Smooth muscle cell (in vitro differentiated cells): ENCODE data around the gene MBD4. TPM values are rescaled to one million over a fixed set of nuclear protein-coding genes. Genes with fewer than 3 reads are reported as not detected.

ENCODE experiments used
- DNase-seq: peaks from one replicate; lab custom pipeline; 2025; ENCODE audit not compliant: unreplicated experiment; lab: John Stamatoyannopoulos, UW
- H2AFZ ChIP-seq: fragments of 200-600 bp; sonication (generic); 2 replicates; pipeline ENCODE4 v1.6.0; 2016; ENCODE audit warnings: antibody characterized with exemption, low read depth, mild to moderate bottlenecking
- H3F3A ChIP-seq: fragments of 200-600 bp; sonication (generic); 2 replicates; pipeline ENCODE4 v1.6.0; 2017; ENCODE audit warnings: antibody characterized with exemption, low read depth
- H3K27ac ChIP-seq: fragments of 200-600 bp; sonication (generic); 2 replicates; pipeline ENCODE4 v1.5.1; 2016; ENCODE audit warnings: low read depth, mild to moderate bottlenecking
- H3K27me3 ChIP-seq: fragments of 200-600 bp; sonication (generic); 2 replicates; pipeline ENCODE4 v1.6.1; 2016; ENCODE audit warnings: low read depth, mild to moderate bottlenecking
- H3K36me3 ChIP-seq: fragments of 200-600 bp; sonication (generic); 2 replicates; pipeline ENCODE4 v1.5.1; 2016; ENCODE audit warnings: low read depth
- H3K4me1 ChIP-seq: fragments of 200-600 bp; sonication (generic); 2 replicates; pipeline ENCODE4 v1.5.1; 2016; ENCODE audit warnings: low read depth
- H3K4me2 ChIP-seq: fragments of 200-600 bp; sonication (generic); 2 replicates; pipeline ENCODE4 v1.6.0; 2016; ENCODE audit warnings: mild to moderate bottlenecking
- H3K4me3 ChIP-seq: fragments of 200-600 bp; sonication (generic); 2 replicates; pipeline ENCODE4 v1.5.1; 2016; ENCODE audit warnings: mild to moderate bottlenecking
- H3K79me2 ChIP-seq: fragments of 200-600 bp; sonication (generic); 2 replicates; pipeline ENCODE4 v1.6.0; 2016; ENCODE audit warnings: low read depth, mild to moderate bottlenecking
- H3K9ac ChIP-seq: fragments of 200-600 bp; sonication (generic); 2 replicates; pipeline ENCODE4 v1.6.0; 2016; ENCODE audit warnings: low read depth
- H3K9me3 ChIP-seq: fragments of 200-600 bp; sonication (generic); replicated peaks from 2 replicates; pipeline ENCODE4 v1.5.1; 2016; ENCODE audit warnings: low read depth
- H4K20me1 ChIP-seq: fragments of 200-600 bp; sonication (generic); 2 replicates; pipeline ENCODE4 v1.6.0; 2016; ENCODE audit warnings: low read depth
- CTCF ChIP-seq: fragments of 200-600 bp; sonication (generic); IDR thresholded peaks from 2 replicates; pipeline ENCODE4 v1.5.1; 2017; ENCODE audit warnings: borderline replicate concordance, mild to moderate bottlenecking, antibody characterized with exemption; ENCODE audit not compliant: insufficient read depth, poor library complexity, severe bottlenecking
- WGBS: methylation state at CpG from one replicate; pipeline ENCODE4 v1.1.7; 2016; ENCODE audit warnings: low lambda C conversion rate; 5-methylcytosine and 5-hydroxymethylcytosine counted together
- polyA plus RNA-seq: library from polyadenylated mRNA; unstranded; fragments of >200 nt; fragmentation: Nextera tagmentation; extraction: Ambion mirVana; gene quantifications from 2 replicates; pipeline ENCODE4 v1.2.1, GENCODE V29; 2016
- total RNA-seq: library from RNA; depleted of rRNA; stranded (reverse); fragments of >200 nt; gene quantifications from 2 replicates; pipeline ENCODE4 v1.2.3, GENCODE V29; 2014

MBD4 gene
- total and polyA plus RNA-seq, 2 experiments from 2014 or later = 23.1 to 26.5 TPM

- no peak overlapping the region for H3K4me3 ChIP-seq
- no peak overlapping the region for H3K4me2 ChIP-seq
- peaks cover 3% of the 10 kb centered on the region for H3F3A ChIP-seq
- H4K20me1 ChIP-seq = peaks cover 3% of the 10 kb centered on the region
- 81% methylated on average over 4 of the region's 4 CpGs for WGBS
- peak overlapping the region; percentile 78 for H3K27ac ChIP-seq
- peaks cover 8% of the 10 kb centered on the region for H3K4me1 ChIP-seq
- no peaks in the 10 kb centered on the region for H3K9me3 ChIP-seq
- H2AFZ ChIP-seq = no peak overlapping the region
- TF ChIP-seq CTCF = no peak
- H3K79me2 ChIP-seq = no peaks in the 10 kb centered on the region
- peaks cover 4% of the 10 kb centered on the region for H3K36me3 ChIP-seq
- no peaks in the 10 kb centered on the region for H3K27me3 ChIP-seq
- DNase-seq = no peak
- no peak overlapping the region for H3K9ac ChIP-seq
Measured at GRCh38 chr3:129429602-129430001, 10.1 kb downstream of the MBD4 start.

- no peak for TF ChIP-seq CTCF
- Histone ChIP-seq H2AFZ (peak overlapping the region; percentile 52), H3K4me2 (peak overlapping the region; percentile 86), H4K20me1 (peaks cover 2% of the 10 kb centered on the region), H3K4me1 (peaks cover 8% of the 10 kb centered on the region), H3K79me2 (no peaks in the 10 kb centered on the region), H3K27ac (peak overlapping the region; percentile 78), H3K9me3 (no peaks in the 10 kb centered on the region), H3K36me3 (peaks cover 4% of the 10 kb centered on the region), H3K27me3 (no peaks in the 10 kb centered on the region), H3K4me3 (peak overlapping the region; percentile 50), H3F3A (peaks cover 3% of the 10 kb centered on the region), H3K9ac (peak overlapping the region; percentile 66)
- 80% methylated on average over 3 of the region's 3 CpGs for WGBS
- DNase-seq = no peak
Measured at GRCh38 chr3:129429080-129429451, 10.7 kb downstream of the MBD4 start.

GRCh38 chr3:129428376-129429079, 11.2 kb downstream of the MBD4 start, which contains the start of gene EFCAB12:
Gene EFCAB12, minus strand, starts transcription at chr3:129428636. Its CDS starts 148 bp downstream, at chr3:129428488.
- Histone ChIP-seq H3K4me2 (peak within 1 kb of the TSS; percentile 86), H3K4me1 (peaks cover 8% of the 10 kb centered on the region), H3K9ac (peak within 1 kb of the TSS; percentile 66), H3K9me3 (no peaks in the 10 kb centered on the region), H3K27ac (peak within 1 kb of the TSS; percentile 78), H3K79me2 (no peaks in the 10 kb centered on the region), H3F3A (peaks cover 3% of the 10 kb centered on the region), H3K27me3 (no peaks in the 10 kb centered on the region), H3K4me3 (peak within 1 kb of the TSS; percentile 50), H2AFZ (peak within 1 kb of the TSS; percentile 52), H4K20me1 (no peaks in the 10 kb centered on the region), H3K36me3 (peaks cover 4% of the 10 kb centered on the region)
- DNase-seq = peak; percentile 68
- 5% methylated on average over 42 of the region's 42 CpGs for WGBS
- TF ChIP-seq CTCF = no peak

- H4K20me1 ChIP-seq = no peaks in the 10 kb centered on the region
- no peaks in the 10 kb centered on the region for H3K79me2 ChIP-seq
- H3K4me1 ChIP-seq = peaks cover 8% of the 10 kb centered on the region
- no peaks in the 10 kb centered on the region for H3K27me3 ChIP-seq
- peak overlapping the region; percentile 86 for H3K4me2 ChIP-seq
- H3K9ac ChIP-seq = no peak overlapping the region
- no peak overlapping the region for H2AFZ ChIP-seq
- no peak for DNase-seq
- peak overlapping the region; percentile 50 for H3K4me3 ChIP-seq
- no peak for TF ChIP-seq CTCF
- H3K9me3 ChIP-seq = no peaks in the 10 kb centered on the region
- H3F3A ChIP-seq = peaks cover 3% of the 10 kb centered on the region
- H3K36me3 ChIP-seq = peaks cover under 1% of the 10 kb centered on the region
- WGBS = 35% methylated on average over 8 of the region's 8 CpGs
- H3K27ac ChIP-seq = no peak overlapping the region
Measured at GRCh38 chr3:129428007-129428375, 11.8 kb downstream of the MBD4 start.
